Measurements from ENCODE around the gene ZDHHC13. TPM values are rescaled to one million over a fixed set of nuclear protein-coding genes. Genes with fewer than 3 reads are reported as not detected.

The ZDHHC13 gene, protein sequence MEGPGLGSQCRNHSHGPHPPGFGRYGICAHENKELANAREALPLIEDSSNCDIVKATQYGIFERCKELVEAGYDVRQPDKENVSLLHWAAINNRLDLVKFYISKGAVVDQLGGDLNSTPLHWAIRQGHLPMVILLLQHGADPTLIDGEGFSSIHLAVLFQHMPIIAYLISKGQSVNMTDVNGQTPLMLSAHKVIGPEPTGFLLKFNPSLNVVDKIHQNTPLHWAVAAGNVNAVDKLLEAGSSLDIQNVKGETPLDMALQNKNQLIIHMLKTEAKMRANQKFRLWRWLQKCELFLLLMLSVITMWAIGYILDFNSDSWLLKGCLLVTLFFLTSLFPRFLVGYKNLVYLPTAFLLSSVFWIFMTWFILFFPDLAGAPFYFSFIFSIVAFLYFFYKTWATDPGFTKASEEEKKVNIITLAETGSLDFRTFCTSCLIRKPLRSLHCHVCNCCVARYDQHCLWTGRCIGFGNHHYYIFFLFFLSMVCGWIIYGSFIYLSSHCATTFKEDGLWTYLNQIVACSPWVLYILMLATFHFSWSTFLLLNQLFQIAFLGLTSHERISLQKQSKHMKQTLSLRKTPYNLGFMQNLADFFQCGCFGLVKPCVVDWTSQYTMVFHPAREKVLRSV
- polyA plus RNA-seq (14.6 to 24.1 TPM (median 18.2 TPM) in 3 replicates), polyA minus RNA-seq (12.7 to 27.2 TPM (median 21.2 TPM) in 3 replicates)
- 24.1 TPM for polyA plus RNA-seq (2011; ENCODE audit: low read depth)
- 5.8 and 15.7 TPM in 2 replicates for polyA plus RNA-seq (2011; cell fraction: cytosol; rRNA removed)
- polyA plus RNA-seq (2011; cell fraction: nucleus; rRNA removed) = 22.5 and 28.9 TPM in 2 replicates
- polyA plus RNA-seq (2012; ENCODE audit: low replicate concordance) = 10.0 and 19.6 TPM in 2 replicates
- 12.5 TPM for polyA minus RNA-seq (2011; cell fraction: cytosol; rRNA and poly(A)+ RNA removed)
- polyA minus RNA-seq (2011; cell fraction: nucleus; rRNA and poly(A)+ RNA removed) = 14.5 and 29.9 TPM in 2 replicates

DNA sequence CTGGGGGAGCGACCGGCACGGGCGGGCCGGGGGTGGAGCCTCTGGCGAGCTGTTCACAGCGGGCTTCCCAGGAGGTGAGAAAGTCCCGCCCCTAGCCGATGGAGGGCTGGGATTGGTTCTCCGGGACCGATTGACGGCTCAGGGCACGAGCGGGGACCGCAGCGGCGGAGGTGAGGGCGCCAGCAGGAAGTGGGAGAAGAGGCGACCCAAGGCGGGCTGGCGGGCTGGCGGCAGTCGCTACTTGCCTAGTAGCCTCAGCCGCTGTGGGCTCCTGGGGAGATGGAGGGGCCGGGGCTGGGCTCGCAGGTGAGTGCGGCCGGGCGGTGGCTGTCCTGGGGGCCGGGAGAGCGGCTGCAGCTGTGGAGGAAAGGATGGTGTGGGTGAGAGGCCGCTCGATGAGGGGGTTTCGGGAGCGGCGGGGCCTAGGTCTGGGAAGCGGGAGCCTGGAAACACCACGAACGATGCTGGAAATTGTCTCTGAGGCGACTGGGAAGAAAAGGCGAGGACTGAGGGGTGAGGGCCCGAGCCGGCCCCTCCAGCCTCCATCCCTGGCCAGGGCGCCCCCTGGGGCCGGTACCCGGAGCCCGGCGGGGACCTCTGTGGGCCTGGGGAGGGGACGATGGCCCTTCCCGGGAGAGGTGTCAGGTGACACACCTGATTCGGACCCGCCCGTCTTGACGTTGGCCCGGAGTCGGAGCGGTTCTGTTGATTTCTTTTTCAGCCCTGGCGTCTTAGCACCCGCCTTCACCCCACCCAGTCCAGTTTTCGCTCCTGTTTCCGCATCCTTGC is at the start of gene ZDHHC13:
TSS of gene ZDHHC13 (plus strand) at position 198 of the 789 bp plus-strand sequence. CDS start at position 280, 82 bp downstream.
- peak within 1 kb of the TSS; percentile 92 for H2AFZ ChIP-seq (ENCODE audit: control insufficient read depth, low read length)
- H3K9me3 ChIP-seq (ENCODE audit: control insufficient read depth, low read depth, low read length) = no peaks in the 10 kb centered on the region
- dilution Hi-C loops (cut with MboI; ENCODE audit: extremely low pct_ligation_motif_present, low sequenced_read_pairs) = no loop called here
- no peaks in the 10 kb centered on the region for H4K20me1 ChIP-seq (ENCODE audit: control insufficient read depth, extremely low read depth, insufficient read depth, low read length)
- peaks cover 3% of the 10 kb centered on the region for H3K9me1 ChIP-seq (ENCODE audit: control insufficient read depth, extremely low read depth, insufficient read depth, low read length)
- TF ChIP-seq, protein P1, sequence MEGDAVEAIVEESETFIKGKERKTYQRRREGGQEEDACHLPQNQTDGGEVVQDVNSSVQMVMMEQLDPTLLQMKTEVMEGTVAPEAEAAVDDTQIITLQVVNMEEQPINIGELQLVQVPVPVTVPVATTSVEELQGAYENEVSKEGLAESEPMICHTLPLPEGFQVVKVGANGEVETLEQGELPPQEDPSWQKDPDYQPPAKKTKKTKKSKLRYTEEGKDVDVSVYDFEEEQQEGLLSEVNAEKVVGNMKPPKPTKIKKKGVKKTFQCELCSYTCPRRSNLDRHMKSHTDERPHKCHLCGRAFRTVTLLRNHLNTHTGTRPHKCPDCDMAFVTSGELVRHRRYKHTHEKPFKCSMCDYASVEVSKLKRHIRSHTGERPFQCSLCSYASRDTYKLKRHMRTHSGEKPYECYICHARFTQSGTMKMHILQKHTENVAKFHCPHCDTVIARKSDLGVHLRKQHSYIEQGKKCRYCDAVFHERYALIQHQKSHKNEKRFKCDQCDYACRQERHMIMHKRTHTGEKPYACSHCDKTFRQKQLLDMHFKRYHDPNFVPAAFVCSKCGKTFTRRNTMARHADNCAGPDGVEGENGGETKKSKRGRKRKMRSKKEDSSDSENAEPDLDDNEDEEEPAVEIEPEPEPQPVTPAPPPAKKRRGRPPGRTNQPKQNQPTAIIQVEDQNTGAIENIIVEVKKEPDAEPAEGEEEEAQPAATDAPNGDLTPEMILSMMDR (optimal IDR thresholded peaks at IDR 0.05 in 1 of 3, IDR thresholded peaks at IDR 0.05 in 1 of 3, conservative IDR thresholded peaks at IDR 0.05 in 1 of 3; ENCODE audit: extremely low read depth in 1 of 3, insufficient read depth in 2 of 3, low read length in 3 of 3) = peak; percentile 33 to 47 (median 47)
- TF ChIP-seq EZH2 (IDR thresholded peaks at IDR 0.05; ENCODE audit: low read length) = no peak
- DNase-seq (ENCODE audit: low read depth, low spot score) = peak; percentile 38
- H3K4me3 ChIP-seq (ENCODE audit: control insufficient read depth in 2 of 3, extremely low read depth in 1 of 3, insufficient read depth in 2 of 3, low read depth in 1 of 3, low read length in 3 of 3) = peak within 1 kb of the TSS; percentile 78 to 93 (median 87)
- peaks cover 43% of the 10 kb centered on the region for H3K79me2 ChIP-seq (ENCODE audit: control insufficient read depth, insufficient read depth, low read length)
- H3K9ac ChIP-seq (ENCODE audit: control insufficient read depth, extremely low read depth, insufficient read depth, low read length) = peak within 1 kb of the TSS; percentile 81
- H3K36me3 ChIP-seq (ENCODE audit: control insufficient read depth in 2 of 2, extremely low read depth in 1 of 2, insufficient read depth in 2 of 2, low read length in 2 of 2) = peaks cover 3 to 9% of the 10 kb centered on the region in 2 experiments
- H3K27me3 ChIP-seq (ENCODE audit: control insufficient read depth, extremely low read depth, insufficient read depth, low read length) = no peaks in the 10 kb centered on the region
- H3K4me1 ChIP-seq (ENCODE audit: control insufficient read depth, extremely low read depth, insufficient read depth, low read length) = peaks cover 16% of the 10 kb centered on the region
- H3K27ac ChIP-seq (ENCODE audit: control insufficient read depth, insufficient read depth, low read length) = peak within 1 kb of the TSS; percentile 71
- FAIRE-seq = peak; percentile 53
- H3K4me2 ChIP-seq (ENCODE audit: control insufficient read depth, extremely low read depth, insufficient read depth, low read depth, low read length) = peak within 1 kb of the TSS; percentile 97

DNA sequence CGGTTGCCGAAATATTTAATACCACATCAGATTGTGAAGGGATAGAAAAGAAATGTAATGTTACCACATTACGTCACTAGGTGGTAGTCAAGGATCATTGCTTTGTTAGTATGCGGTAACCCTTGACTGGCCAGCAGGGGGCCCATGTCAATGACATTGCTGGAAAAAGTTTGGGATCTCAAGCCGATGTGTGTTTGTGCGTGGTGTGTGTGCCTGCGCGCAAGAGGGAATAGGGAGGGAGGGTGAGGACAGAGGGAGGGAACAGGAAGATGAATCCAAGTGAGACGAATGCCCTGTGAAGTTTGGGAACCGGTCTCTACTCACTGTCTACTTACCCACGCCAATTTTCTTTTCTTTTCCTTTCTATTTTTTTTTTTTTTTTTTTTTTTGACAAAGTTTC is 45.7 kb upstream of the ZDHHC13 start:
- H3K27ac ChIP-seq (ENCODE audit: control insufficient read depth, insufficient read depth, low read length) = no peak overlapping the region
- no peaks in the 10 kb centered on the region for H3K4me1 ChIP-seq (ENCODE audit: control insufficient read depth, extremely low read depth, insufficient read depth, low read length)
- no peaks in the 10 kb centered on the region for H3K79me2 ChIP-seq (ENCODE audit: control insufficient read depth, insufficient read depth, low read length)
- H3K27me3 ChIP-seq (ENCODE audit: control insufficient read depth, extremely low read depth, insufficient read depth, low read length) = no peaks in the 10 kb centered on the region
- dilution Hi-C loops (cut with MboI; ENCODE audit: extremely low pct_ligation_motif_present, low sequenced_read_pairs) = no loop called here
- H2AFZ ChIP-seq (ENCODE audit: control insufficient read depth, low read length) = peak overlapping the region; percentile 69
- DNase-seq (ENCODE audit: low read depth, low spot score) (peak; percentile 49), FAIRE-seq (peak; percentile 98)
- no peak for TF ChIP-seq EZH2 (IDR thresholded peaks at IDR 0.05; ENCODE audit: low read length)
- TF ChIP-seq, protein P1 (optimal IDR thresholded peaks at IDR 0.05 in 1 of 3, IDR thresholded peaks at IDR 0.05 in 1 of 3, conservative IDR thresholded peaks at IDR 0.05 in 1 of 3; ENCODE audit: extremely low read depth in 1 of 3, insufficient read depth in 2 of 3, low read length in 3 of 3) = peak; percentile 92 to 99 (median 99)
- no peak overlapping the region for H3K4me3 ChIP-seq (ENCODE audit: control insufficient read depth in 2 of 3, extremely low read depth in 1 of 3, insufficient read depth in 2 of 3, low read depth in 1 of 3, low read length in 3 of 3)
- no peaks in the 10 kb centered on the region for H3K9me3 ChIP-seq (ENCODE audit: control insufficient read depth, low read depth, low read length)
- no peaks in the 10 kb centered on the region for H3K36me3 ChIP-seq (ENCODE audit: control insufficient read depth in 2 of 2, extremely low read depth in 1 of 2, insufficient read depth in 2 of 2, low read length in 2 of 2)
- H3K9me1 ChIP-seq (ENCODE audit: control insufficient read depth, extremely low read depth, insufficient read depth, low read length) = no peaks in the 10 kb centered on the region
- no peak overlapping the region for H3K9ac ChIP-seq (ENCODE audit: control insufficient read depth, extremely low read depth, insufficient read depth, low read length)
- no peaks in the 10 kb centered on the region for H4K20me1 ChIP-seq (ENCODE audit: control insufficient read depth, extremely low read depth, insufficient read depth, low read length)
- peak overlapping the region; percentile 31 for H3K4me2 ChIP-seq (ENCODE audit: control insufficient read depth, extremely low read depth, insufficient read depth, low read depth, low read length)
